HepG2 (cell line): Measurements from ENCODE around the gene IDH3G. TPM values are rescaled to one million over a fixed set of nuclear protein-coding genes. Genes with fewer than 3 reads are reported as not detected.
A peak's percentile ranks its signal among the peaks of the same experiment; 100 is the strongest.

ENCODE experiments used
- ATAC-seq: fragments of 200-7000 bp; cut with Tn5 transposase; 3 replicates; pipeline ENCODE4 v1.9.1; 2020; ENCODE audit warnings: mild to moderate bottlenecking, moderate library complexity
- Bru-seq: library from RNA; stranded (reverse); fragments of 400-500 nt; gene quantifications from one replicate; lab custom pipeline; 2021; lab: Mats Ljungman, UMichigan
- BruChase-seq, 2 experiments: library from RNA; stranded (reverse); fragments of 400-500 nt; gene quantifications; one replicate each; lab custom pipeline; 2021; lab: Mats Ljungman, UMichigan
- BruUV-seq: library from RNA; stranded (reverse); fragments of 400-500 nt; replicated peaks from 2 replicates; lab custom pipeline; 2021; lab: Mats Ljungman, UMichigan
- CTCF ChIA-PET: fragments of 300-600 bp; formaldehyde crosslinking; extraction: SDS; loops from one replicate; lab custom pipeline; 2021; ENCODE audit warnings: low total read pairs, inconsistent platforms, low intra/inter-chr PET ratio; lab: Yijun Ruan, JAX
- POLR2A ChIA-PET: fragments of 350-600 bp; sonication (Branson Sonifier 250); formaldehyde crosslinking; loops from one replicate; lab custom pipeline; 2020; ENCODE audit warnings: antibody characterized with exemption, inconsistent platforms; lab: Yijun Ruan, JAX
- DNase-seq: peaks from one replicate; pipeline ENCODE4 v3.0.0-alpha.2; 2015; ENCODE audit warnings: low spot score
- FAIRE-seq: peaks from 3 replicates; lab custom pipeline; 2011; peaks lifted over from hg19 to GRCh38; lab: Jason Lieb, UNC
- H2AFZ ChIP-seq: one replicate; pipeline ENCODE4 v1.6.1; 2011; ENCODE audit warnings: low read length, inconsistent platforms
- H3K27ac ChIP-seq: fragments of 300-600 bp; 3 replicates; pipeline ENCODE4 v1.8.0; 2011; ENCODE audit warnings: mixed run types, mild to moderate bottlenecking, mixed read lengths, low read length, inconsistent platforms; ENCODE audit not compliant: insufficient read depth; ENCODE audit errors: extremely low read length
- H3K27me3 ChIP-seq, 2 experiments: fragments of 200-600 bp in 1 of 2; 2 replicates in 1 of 2; 3 replicates in 1 of 2; pipeline versions ENCODE4 v1.6.0 to v1.8.0; 2011; ENCODE audit warnings: low read length in 2 of 2, mild to moderate bottlenecking in 2 of 2, moderate library complexity in 2 of 2, inconsistent platforms in 1 of 2; ENCODE audit not compliant: insufficient read depth in 2 of 2, control insufficient read depth in 1 of 2
- H3K36me3 ChIP-seq, 2 experiments: fragments of 200-600 bp in 1 of 2; replicated peaks in 1 of 2; 2 replicates in 1 of 2; 3 replicates in 1 of 2; pipeline versions ENCODE4 v1.5.1 to v1.8.0; 2011; ENCODE audit warnings: low read length in 2 of 2, inconsistent platforms in 1 of 2; ENCODE audit not compliant: insufficient read depth in 2 of 2, control insufficient read depth in 1 of 2
- H3K4me1 ChIP-seq: 2 replicates; pipeline ENCODE4 v1.5.1; 2012; ENCODE audit warnings: low read length, inconsistent platforms; ENCODE audit not compliant: insufficient read depth
- H3K4me2 ChIP-seq: 2 replicates; pipeline ENCODE4 v1.6.0; 2011; ENCODE audit warnings: low read depth, low read length, inconsistent platforms
- H3K4me3 ChIP-seq, 3 experiments: fragments of 200-600 bp in 1 of 3; sonication (generic), shearing (Covaris generic) in 1 of 3; replicated peaks in 1 of 3; 2 replicates each; pipeline ENCODE4 v1.5.1; 2011 to 2016; ENCODE audit warnings: low read length in 3 of 3, inconsistent platforms in 2 of 3, low read depth in 2 of 3, mild to moderate bottlenecking in 2 of 3, control low read depth in 1 of 3, mixed read lengths in 1 of 3; ENCODE audit not compliant: insufficient read depth in 1 of 3
- H3K79me2 ChIP-seq: one replicate; pipeline ENCODE4 v1.6.1; 2011; ENCODE audit warnings: low read length, inconsistent platforms; ENCODE audit not compliant: insufficient read depth
- H3K9ac ChIP-seq: 2 replicates; pipeline ENCODE4 v1.6.0; 2011; ENCODE audit warnings: mild to moderate bottlenecking, low read depth, low read length, inconsistent platforms; ENCODE audit not compliant: insufficient read depth
- H3K9me3 ChIP-seq: 2 replicates; pipeline ENCODE4 v1.5.1; 2012; ENCODE audit warnings: mild to moderate bottlenecking, low read length
- H4K20me1 ChIP-seq: 2 replicates; pipeline ENCODE4 v1.6.0; 2011; ENCODE audit warnings: inconsistent platforms, mild to moderate bottlenecking, low read length, moderate library complexity; ENCODE audit not compliant: insufficient read depth
- EED ChIP-seq: sonication (generic); formaldehyde crosslinking; IDR thresholded peaks from 2 replicates; pipeline ENCODE4 v1.5.0; 2020; ENCODE audit warnings: mild to moderate bottlenecking, missing genetic modification reagents
- KAT8 ChIP-seq: IDR thresholded peaks from 2 replicates; pipeline ENCODE4 v1.6.1; 2016; ENCODE audit warnings: missing genetic modification reagents, missing compliant biosample characterization
- MIER3 ChIP-seq: IDR thresholded peaks from 2 replicates; pipeline ENCODE4 v1.6.1; 2016; ENCODE audit warnings: missing compliant biosample characterization, borderline replicate concordance
- POLR2G ChIP-seq: fragments of 200-400 bp; formaldehyde crosslinking; IDR thresholded peaks from 2 replicates; pipeline ENCODE4 v1.6.1; 2018; ENCODE audit warnings: mild to moderate bottlenecking, low read depth, low read length, moderate library complexity
- RBFOX2 ChIP-seq: fragments of 200-400 bp; formaldehyde crosslinking; IDR thresholded peaks from 2 replicates; pipeline ENCODE4 v1.6.1; 2017; ENCODE audit warnings: low read depth, mild to moderate bottlenecking, low read length
- SNAI1 ChIP-seq: sonication (generic); formaldehyde crosslinking; IDR thresholded peaks from 2 replicates; pipeline ENCODE4 v1.5.0; 2020; ENCODE audit warnings: mild to moderate bottlenecking, missing genetic modification reagents, borderline replicate concordance
- TBX2 ChIP-seq: sonication (generic); formaldehyde crosslinking; IDR thresholded peaks from 2 replicates; pipeline ENCODE4 v1.5.0; 2020; ENCODE audit warnings: missing genetic modification reagents, mild to moderate bottlenecking, borderline replicate concordance
- ZBTB21 ChIP-seq: sonication (generic); formaldehyde crosslinking; IDR thresholded peaks from 2 replicates; pipeline ENCODE4 v1.4.0; 2020; ENCODE audit warnings: missing genetic modification reagents
- ZFP62 ChIP-seq: sonication (generic); formaldehyde crosslinking; IDR thresholded peaks from 2 replicates; pipeline ENCODE4 v1.4.0; 2020; ENCODE audit warnings: missing genetic modification reagents
- ZNF556 ChIP-seq: sonication (generic); formaldehyde crosslinking; IDR thresholded peaks from 2 replicates; pipeline ENCODE4 v1.4.0; 2020; ENCODE audit warnings: mild to moderate bottlenecking, missing genetic modification reagents, borderline replicate concordance
- WGBS: methylation state at CpG from one replicate; pipeline ENCODE4 v1.1.6; 2017; ENCODE audit warnings: low lambda C conversion rate; 5-methylcytosine and 5-hydroxymethylcytosine counted together
- in situ Hi-C: cut with HindIII; loops from 2 replicates; pipeline ENCODE4 v1.10.0; 2017; ENCODE audit warnings: low pct_unique_long_range_greater_than_20kb; ENCODE audit not compliant: extremely low pct_ligation_motif_present
- intact Hi-C: fragments of 100-400 bp; cut with micrococcal nuclease; formaldehyde crosslinking; loops from one replicate; pipeline ENCODE4 v1.10.0; 2022; ENCODE audit not compliant: unreplicated experiment
- long read RNA-seq, 2 experiments: library from RNA in 1 of 2; library from polyadenylated mRNA in 1 of 2; stranded (forward) in 1 of 2; unstranded in 1 of 2; transcript quantifications; one replicate each; pipeline ENCODE4 v2.0.0, GENCODE V29; 2019 to 2022
- polyA minus RNA-seq, 3 experiments: library from RNA; depleted of rRNA, polyadenylated mRNA; stranded (reverse); fragments of >200 nt; gene quantifications; 2 replicates each; pipeline ENCODE4 v1.2.3, GENCODE V29; 2011; ENCODE audit warnings: low replicate concordance in 1 of 3
- polyA plus RNA-seq, 8 experiments: library from polyadenylated mRNA; depleted of rRNA in 3 of 8; stranded (reverse) in 7 of 8; unstranded in 1 of 8; fragments of >200 nt; fragmentation: Illumina TruSeq in 4 of 8; extraction: Trizol in 4 of 8; gene quantifications; 2 replicates each; pipeline versions ENCODE4 v1.2.1 to v1.2.3, GENCODE V29; 2011 to 2016; ENCODE audit warnings: low read depth in 4 of 8, missing spikeins in 1 of 8, mixed read lengths in 1 of 8; ENCODE audit not compliant: insufficient read depth in 1 of 8
- total RNA-seq, 5 experiments: library from RNA; depleted of rRNA; stranded (reverse); fragments of >200 nt; fragmentation: Illumina TruSeq; extraction: Trizol; gene quantifications; 2 replicates each; pipeline ENCODE4 v1.2.3, GENCODE V29; 2016; ENCODE audit warnings: low read depth in 1 of 5
- TF ChIP-seq, protein P1 (sequence below): sonication (generic); formaldehyde crosslinking; IDR thresholded peaks from 2 replicates; pipeline ENCODE4 v1.4.0; 2020; ENCODE audit warnings: missing genetic modification reagents, borderline replicate concordance
- TF ChIP-seq, protein P2 (sequence below): sonication (generic); formaldehyde crosslinking; IDR thresholded peaks from 2 replicates; pipeline ENCODE4 v1.8.0; 2022; ENCODE audit warnings: mild to moderate bottlenecking, missing genetic modification reagents, borderline replicate concordance

Gene IDH3G
- total RNA-seq (2016; rRNA removed; fragmentation: Illumina TruSeq; extraction: Trizol) = 16.2 and 18.7 TPM in 2 replicates
- total RNA-seq (2016; cell fraction: cytosol; rRNA removed; fragmentation: Illumina TruSeq; extraction: Trizol; ENCODE audit: low read depth) = 13.0 and 13.1 TPM in 2 replicates
- 17.8 and 20.1 TPM in 2 replicates for total RNA-seq (2016; cell fraction: insoluble cytoplasmic fraction; rRNA removed; fragmentation: Illumina TruSeq; extraction: Trizol)
- total RNA-seq (2016; cell fraction: membrane; rRNA removed; fragmentation: Illumina TruSeq; extraction: Trizol) = 8.6 and 11.1 TPM in 2 replicates
- 12.0 and 15.0 TPM in 2 replicates for total RNA-seq (2016; cell fraction: nucleus; rRNA removed; fragmentation: Illumina TruSeq; extraction: Trizol)
- 35.5 and 36.0 TPM in 2 replicates for polyA plus RNA-seq (2011; rRNA removed)
- polyA plus RNA-seq (2011; cell fraction: cytosol; rRNA removed) = 26.8 and 43.0 TPM in 2 replicates
- 101 and 115 TPM in 2 replicates for polyA plus RNA-seq (2011; cell fraction: nucleus; rRNA removed)
- polyA plus RNA-seq (2012) = 19.4 and 20.6 TPM in 2 replicates
- polyA plus RNA-seq (2016; cell fraction: cytosol; fragmentation: Illumina TruSeq; extraction: Trizol; ENCODE audit: low read depth) = 11.0 and 12.1 TPM in 2 replicates
- 24.4 and 28.5 TPM in 2 replicates for polyA plus RNA-seq (2016; cell fraction: insoluble cytoplasmic fraction; fragmentation: Illumina TruSeq; extraction: Trizol; ENCODE audit: low read depth)
- 10.0 and 10.7 TPM in 2 replicates for polyA plus RNA-seq (2016; cell fraction: membrane; fragmentation: Illumina TruSeq; extraction: Trizol; ENCODE audit: low read depth)
- polyA plus RNA-seq (2016; cell fraction: nucleus; fragmentation: Illumina TruSeq; extraction: Trizol; ENCODE audit: insufficient read depth, low read depth) = 28.9 and 29.2 TPM in 2 replicates
- polyA minus RNA-seq (2011; rRNA and poly(A)+ RNA removed; ENCODE audit: low replicate concordance) = 56.4 and 152 TPM in 2 replicates
- 11.8 and 17.8 TPM in 2 replicates for polyA minus RNA-seq (2011; cell fraction: cytosol; rRNA and poly(A)+ RNA removed)
- 16.5 and 18.6 TPM in 2 replicates for polyA minus RNA-seq (2011; cell fraction: nucleus; rRNA and poly(A)+ RNA removed)
- Bru-seq, nascent RNA = percentile 62 among the genes with signal in this experiment
- BruChase-seq, experiment 1, labeled RNA remaining after a 6-hour chase = percentile 74 among the genes with signal in this experiment
- percentile 72 among the genes with signal in this experiment for BruChase-seq, experiment 2, labeled RNA remaining after a 2-hour chase
- long read RNA-seq, experiment 1, partial matches to known transcripts = 3 of 53 reads
- long read RNA-seq, experiment 1, other reads (novel, unspliced or antisense) = 50 of 53 reads
- long read RNA-seq, experiment 2, partial matches to known transcripts = 7 of 54 reads
- long read RNA-seq, experiment 2, other reads (novel, unspliced or antisense) = 47 of 54 reads

DNA sequence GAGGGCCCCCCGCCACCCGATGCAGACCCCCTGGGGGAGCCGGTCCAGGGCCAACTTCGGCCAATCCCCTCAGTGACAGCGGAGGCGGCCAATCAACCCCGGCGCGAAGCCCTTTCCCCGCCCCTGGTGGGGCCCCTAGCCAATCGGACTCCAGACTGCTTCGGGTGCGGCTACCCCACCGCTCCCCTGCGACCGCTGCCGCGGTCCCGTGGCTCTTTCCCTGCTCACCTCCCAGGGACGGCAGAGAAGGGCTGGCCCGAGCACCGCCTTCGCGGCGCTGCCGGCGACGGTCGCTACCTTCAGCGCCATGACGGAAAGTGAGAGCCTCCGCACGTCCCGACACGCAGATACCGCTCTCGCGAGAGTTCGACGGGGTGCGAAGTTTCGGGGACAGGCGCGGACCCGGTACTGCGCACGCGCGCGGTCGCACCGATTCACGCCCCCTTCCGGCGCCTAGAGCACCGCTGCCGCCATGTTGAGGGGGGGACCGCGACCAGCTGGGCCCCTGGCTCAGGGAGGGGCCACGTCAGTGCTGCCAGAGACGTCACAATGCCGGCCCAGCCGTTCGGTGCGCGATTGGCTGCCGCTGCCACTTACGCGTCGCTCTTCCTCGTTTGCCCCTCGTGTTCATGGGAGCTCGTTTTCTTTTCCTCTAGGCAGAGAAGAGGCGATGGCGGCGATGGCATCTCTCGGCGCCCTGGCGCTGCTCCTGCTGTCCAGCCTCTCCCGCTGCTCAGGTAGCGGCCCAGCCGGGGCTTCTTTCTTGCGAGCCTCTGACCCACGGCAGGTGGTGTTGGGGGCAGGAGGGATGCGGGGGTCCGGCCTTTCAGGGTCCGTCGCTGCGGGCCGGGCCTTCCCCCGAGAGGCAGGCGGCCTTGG lies at the start of gene IDH3G, which contains the start of gene SSR4:
Gene IDH3G, minus strand, starts transcription at position 358 of the 879 bp plus-strand sequence. Its CDS starts 49 bp downstream, at position 309.
Gene SSR4, plus strand, starts transcription at position 651 of the 879 bp plus-strand sequence. Its CDS starts 20 bp downstream, at position 671.
- Histone ChIP-seq H3K9ac (peak within 1 kb of the TSS; percentile 94), H3K4me3 (peak within 1 kb of the TSS; percentile 68 to 77 (median 75)), H3K9me3 (no peaks in the 10 kb centered on the region), H3K27ac (peak within 1 kb of the TSS; percentile 88), H4K20me1 (no peaks in the 10 kb centered on the region), H3K79me2 (peaks cover 22% of the 10 kb centered on the region), H2AFZ (no peak within 1 kb of the TSS), H3K4me1 (peaks cover 27% of the 10 kb centered on the region), H3K27me3 (no peaks in the 10 kb centered on the region; a peak in 1 of 5 replicates), H3K36me3 (peaks cover 2 to 3% of the 10 kb centered on the region in 2 experiments; a peak in 1 of 5 replicates), H3K4me2 (peak within 1 kb of the TSS; percentile 76)
- POLR2A ChIA-PET = interaction anchor here (0.8 to 1.8 kb wide), 12 partner anchors 9 to 218 kb away, joined by 3 to 12 read pairs (median 4); partner anchors contain the start of genes ARHGAP4, PLXNB3 and SRPK3
- intact Hi-C loops (no loop called here), in situ Hi-C loops (no loop called here)
- peak; percentile 88 for ATAC-seq
- peak; percentile 97 for FAIRE-seq
- WGBS = 0% methylated on average over 1 of the region's 92 CpGs
- peak; percentile 83 for DNase-seq
- BruUV-seq = no TSS peak
- CTCF ChIA-PET = interaction anchor here (1.2 kb wide), 1 partner anchor 30 kb away, joined by 3 read pairs; the partner anchor contains the start of gene PLXNB3
- peak; percentile 92 for TF ChIP-seq RBFOX2
- TF ChIP-seq, protein P1, sequence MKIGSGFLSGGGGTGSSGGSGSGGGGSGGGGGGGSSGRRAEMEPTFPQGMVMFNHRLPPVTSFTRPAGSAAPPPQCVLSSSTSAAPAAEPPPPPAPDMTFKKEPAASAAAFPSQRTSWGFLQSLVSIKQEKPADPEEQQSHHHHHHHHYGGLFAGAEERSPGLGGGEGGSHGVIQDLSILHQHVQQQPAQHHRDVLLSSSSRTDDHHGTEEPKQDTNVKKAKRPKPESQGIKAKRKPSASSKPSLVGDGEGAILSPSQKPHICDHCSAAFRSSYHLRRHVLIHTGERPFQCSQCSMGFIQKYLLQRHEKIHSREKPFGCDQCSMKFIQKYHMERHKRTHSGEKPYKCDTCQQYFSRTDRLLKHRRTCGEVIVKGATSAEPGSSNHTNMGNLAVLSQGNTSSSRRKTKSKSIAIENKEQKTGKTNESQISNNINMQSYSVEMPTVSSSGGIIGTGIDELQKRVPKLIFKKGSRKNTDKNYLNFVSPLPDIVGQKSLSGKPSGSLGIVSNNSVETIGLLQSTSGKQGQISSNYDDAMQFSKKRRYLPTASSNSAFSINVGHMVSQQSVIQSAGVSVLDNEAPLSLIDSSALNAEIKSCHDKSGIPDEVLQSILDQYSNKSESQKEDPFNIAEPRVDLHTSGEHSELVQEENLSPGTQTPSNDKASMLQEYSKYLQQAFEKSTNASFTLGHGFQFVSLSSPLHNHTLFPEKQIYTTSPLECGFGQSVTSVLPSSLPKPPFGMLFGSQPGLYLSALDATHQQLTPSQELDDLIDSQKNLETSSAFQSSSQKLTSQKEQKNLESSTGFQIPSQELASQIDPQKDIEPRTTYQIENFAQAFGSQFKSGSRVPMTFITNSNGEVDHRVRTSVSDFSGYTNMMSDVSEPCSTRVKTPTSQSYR (CRISPR knock-in tag) = no peak
- TF ChIP-seq KAT8 (CRISPR knock-in tag) = peak; percentile 76
- no peak for TF ChIP-seq ZFP62
- TF ChIP-seq POLR2G = peak; percentile 71
- peak; percentile 60; the same call in 1 of the 2 replicates for TF ChIP-seq EED (CRISPR knock-in tag)
- TF ChIP-seq ZNF556 = 0 out of 2 replicates have a peak, but pooled peaks have one; percentile 43
- TF ChIP-seq MIER3 (CRISPR knock-in tag) = 0 out of 2 replicates have a peak, but pooled peaks have one; percentile 25
- peak; percentile 78; the same call in 1 of the 2 replicates for TF ChIP-seq TBX2 (CRISPR knock-in tag)
- TF ChIP-seq SNAI1 = 0 out of 2 replicates have a peak, but pooled peaks have one; percentile 25
- TF ChIP-seq, protein P2, sequence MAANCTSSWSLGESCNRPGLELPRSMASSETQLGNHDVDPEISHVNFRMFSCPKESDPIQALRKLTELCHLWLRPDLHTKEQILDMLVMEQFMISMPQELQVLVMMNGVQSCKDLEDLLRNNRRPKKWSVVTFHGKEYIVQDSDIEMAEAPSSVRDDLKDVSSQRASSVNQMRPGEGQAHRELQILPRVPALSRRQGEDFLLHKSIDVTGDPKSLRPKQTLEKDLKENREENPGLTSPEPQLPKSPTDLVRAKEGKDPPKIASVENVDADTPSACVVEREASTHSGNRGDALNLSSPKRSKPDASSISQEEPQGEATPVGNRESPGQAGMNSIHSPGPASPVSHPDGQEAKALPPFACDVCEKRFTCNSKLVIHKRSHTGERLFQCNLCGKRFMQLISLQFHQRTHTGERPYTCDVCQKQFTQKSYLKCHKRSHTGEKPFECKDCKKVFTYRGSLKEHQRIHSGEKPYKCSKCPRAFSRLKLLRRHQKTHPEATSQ (CRISPR knock-in tag) = 0 out of 2 replicates have a peak, but pooled peaks have one; percentile 51
- TF ChIP-seq ZBTB21 (CRISPR knock-in tag) = peak; percentile 85; the same call in 1 of the 2 replicates
